ENCODE results near the gene MXD1.

MXD1 gene

GRCh38 chr2:69965756-69966445 is 51.0 kb downstream of the MXD1 start:
- H3K27ac ChIP-seq (ENCODE audit: low read length): no peak overlapping the region
- H3K79me2 ChIP-seq (ENCODE audit: low read length): no peaks in the 10 kb centered on the region
- no peaks in the 10 kb centered on the region for H3K9me2 ChIP-seq (replicated peaks; ENCODE audit: insufficient read depth, low read length)
- TF ChIP-seq EZH2phosphoT487 (IDR thresholded peaks at IDR 0.05; ENCODE audit: low read length) (no peak), CTCF (IDR thresholded peaks at IDR 0.05; ENCODE audit: low read length) (no peak), EZH2 (optimal IDR thresholded peaks at IDR 0.05; ENCODE audit: low read depth, low read length) (no peak)
- H3K27me3 ChIP-seq (replicated peaks; ENCODE audit: insufficient read depth, low read length): no peaks in the 10 kb centered on the region
- H3K9ac ChIP-seq (ENCODE audit: low read length): no peak overlapping the region
- no peak overlapping the region for H3K4me3 ChIP-seq (ENCODE audit: low read length)
- DNase-seq: no peak
- H2AFZ ChIP-seq (ENCODE audit: low read length): no peak overlapping the region
- no peaks in the 10 kb centered on the region for H3K4me1 ChIP-seq (ENCODE audit: low read length)
- H3K36me3 ChIP-seq (replicated peaks; ENCODE audit: insufficient read depth, low read length): no peaks in the 10 kb centered on the region
- no peaks in the 10 kb centered on the region for H3K9me3 ChIP-seq (replicated peaks; ENCODE audit: insufficient read depth, low read length)
- H3F3A ChIP-seq (ENCODE audit: insufficient read depth, low read length): no peaks in the 10 kb centered on the region
- H3K4me2 ChIP-seq (ENCODE audit: low read depth, low read length): no peak overlapping the region
- H4K20me1 ChIP-seq (ENCODE audit: insufficient read depth, low read length): no peaks in the 10 kb centered on the region

- no peaks in the 10 kb centered on the region for H3F3A ChIP-seq (ENCODE audit: insufficient read depth, low read length)
- no peaks in the 10 kb centered on the region for H4K20me1 ChIP-seq (ENCODE audit: insufficient read depth, low read length)
- no peaks in the 10 kb centered on the region for H3K36me3 ChIP-seq (replicated peaks; ENCODE audit: insufficient read depth, low read length)
Measured at GRCh38 chr2:69966496-69966895, 51.6 kb downstream of the MXD1 start.

GRCh38 chr2:69968609-69969008 is 53.7 kb downstream of the MXD1 start:
- Histone ChIP-seq H3K27ac (ENCODE audit: low read length) (no peak overlapping the region), H3K27me3 (replicated peaks; ENCODE audit: insufficient read depth, low read length) (no peaks in the 10 kb centered on the region), H3K9ac (ENCODE audit: low read length) (no peak overlapping the region), H3K9me3 (replicated peaks; ENCODE audit: insufficient read depth, low read length) (no peaks in the 10 kb centered on the region), H4K20me1 (ENCODE audit: insufficient read depth, low read length) (no peaks in the 10 kb centered on the region), H3K4me2 (ENCODE audit: low read depth, low read length) (no peak overlapping the region), H3K9me2 (replicated peaks; ENCODE audit: insufficient read depth, low read length) (no peaks in the 10 kb centered on the region), H3F3A (ENCODE audit: insufficient read depth, low read length) (no peaks in the 10 kb centered on the region), H3K36me3 (replicated peaks; ENCODE audit: insufficient read depth, low read length) (no peaks in the 10 kb centered on the region), H3K79me2 (ENCODE audit: low read length) (no peaks in the 10 kb centered on the region), H2AFZ (ENCODE audit: low read length) (no peak overlapping the region), H3K4me1 (ENCODE audit: low read length) (no peaks in the 10 kb centered on the region), H3K4me3 (ENCODE audit: low read length) (no peak overlapping the region)
- TF ChIP-seq EZH2phosphoT487 (IDR thresholded peaks at IDR 0.05; ENCODE audit: low read length): no peak
- TF ChIP-seq EZH2 (optimal IDR thresholded peaks at IDR 0.05; ENCODE audit: low read depth, low read length): no peak
- TF ChIP-seq CTCF (IDR thresholded peaks at IDR 0.05; ENCODE audit: low read length): no peak
- DNase-seq: no peak

More at GRCh38 chr2:69966496-69966895, 51.6 kb downstream of the MXD1 start:
- H3K27ac ChIP-seq (ENCODE audit: low read length): no peak overlapping the region
- H3K4me3 ChIP-seq (ENCODE audit: low read length): no peak overlapping the region
- H3K9ac ChIP-seq (ENCODE audit: low read length): no peak overlapping the region
- H3K4me1 ChIP-seq (ENCODE audit: low read length): no peaks in the 10 kb centered on the region
- H2AFZ ChIP-seq (ENCODE audit: low read length): no peak overlapping the region
- H3K27me3 ChIP-seq (replicated peaks; ENCODE audit: insufficient read depth, low read length): no peaks in the 10 kb centered on the region
- no peak for DNase-seq
- H3K9me2 ChIP-seq (replicated peaks; ENCODE audit: insufficient read depth, low read length): no peaks in the 10 kb centered on the region
- no peaks in the 10 kb centered on the region for H3K9me3 ChIP-seq (replicated peaks; ENCODE audit: insufficient read depth, low read length)
- no peak for TF ChIP-seq EZH2phosphoT487 (IDR thresholded peaks at IDR 0.05; ENCODE audit: low read length)
- TF ChIP-seq CTCF (IDR thresholded peaks at IDR 0.05; ENCODE audit: low read length): no peak
- TF ChIP-seq EZH2 (optimal IDR thresholded peaks at IDR 0.05; ENCODE audit: low read depth, low read length): no peak
- no peaks in the 10 kb centered on the region for H3K79me2 ChIP-seq (ENCODE audit: low read length)
- no peak overlapping the region for H3K4me2 ChIP-seq (ENCODE audit: low read depth, low read length)

Measured in MM.1S (cell line).